ENCODE data around the gene SASH1. TPM values are rescaled to one million over a fixed set of nuclear protein-coding genes. Genes with fewer than 3 reads are reported as not detected.

Gene SASH1
- 100 to 1,000 TPM; 132 to 238 (median 160) TPM for total RNA-seq

GRCh38 chr6:148342350-148343046 lies at the start of gene SASH1:
TSS of gene SASH1 (plus strand) at chr6:148342838. CDS start at chr6:148343068, 230 bp downstream.
- H3K9me3 ChIP-seq, result no peaks in the 10 kb centered on the region
- H3K27me3 ChIP-seq, result no peaks in the 10 kb centered on the region
- peak within 1 kb of the TSS; percentile 51 to 77 (median 56) for H3K4me3 ChIP-seq
- WGBS, 2 donors, result 0% methylated on average over 34 to 39 of the region's 67 CpGs
- no peaks in the 10 kb centered on the region for H3K36me3 ChIP-seq
- peak; percentile 52 to 65 for DNase-seq (ENCODE audit: low spot score in 2 of 2)
- TF ChIP-seq CTCF (IDR thresholded peaks at IDR 0.05), result no peak
- TF ChIP-seq POLR2A (IDR thresholded peaks at IDR 0.05), result peak; percentile 47 to 61
- peak; percentile 39 to 84 for TF ChIP-seq EP300 (IDR thresholded peaks at IDR 0.05)
- peaks cover 0 to 54% (median 9%) of the 10 kb centered on the region in 4 donors for H3K4me1 ChIP-seq
- H3K27ac ChIP-seq, result peak within 1 kb of the TSS; percentile 80 to 93 (median 84)

GRCh38 chr6:148293181-148293995 lies 49.2 kb upstream of the SASH1 start:
- Histone ChIP-seq H3K4me1 (peaks cover 0 to 37% (median 7%) of the 10 kb centered on the region in 4 donors), H3K9me3 (no peaks in the 10 kb centered on the region), H3K4me3 (no peak overlapping the region), H3K27me3 (no peaks in the 10 kb centered on the region), H3K27ac (no peak overlapping the region), H3K36me3 (no peaks in the 10 kb centered on the region)
- no peak for DNase-seq (ENCODE audit: low spot score in 2 of 2)
- 67 to 73% methylated on average over 9 of the region's 9 CpGs for WGBS, 2 donors
- TF ChIP-seq EP300 (IDR thresholded peaks at IDR 0.05), result no peak
- TF ChIP-seq POLR2A (IDR thresholded peaks at IDR 0.05), result no peak
- no peak for TF ChIP-seq CTCF (IDR thresholded peaks at IDR 0.05)

GRCh38 chr6:148294059-148294458 lies 48.6 kb upstream of the SASH1 start:
- Histone ChIP-seq H3K27ac (peak overlapping the region in 1 of 4 donors; percentile 4), H3K36me3 (no peaks in the 10 kb centered on the region), H3K9me3 (no peaks in the 10 kb centered on the region), H3K4me3 (no peak overlapping the region), H3K4me1 (peaks cover 0 to 37% (median 7%) of the 10 kb centered on the region in 4 donors), H3K27me3 (no peaks in the 10 kb centered on the region)
- TF ChIP-seq POLR2A (IDR thresholded peaks at IDR 0.05) (no peak), CTCF (IDR thresholded peaks at IDR 0.05) (no peak), EP300 (IDR thresholded peaks at IDR 0.05) (no peak)
- DNase-seq (ENCODE audit: low spot score in 2 of 2), result no peak
- WGBS, 2 donors, result 79 to 85% methylated on average over 7 of the region's 7 CpGs

- peak overlapping the region in 1 of 4 donors; percentile 35 for H3K4me3 ChIP-seq
- H3K9me3 ChIP-seq, result no peaks in the 10 kb centered on the region
- no peaks in the 10 kb centered on the region for H3K36me3 ChIP-seq
- peaks cover 0 to 37% (median 7%) of the 10 kb centered on the region in 4 donors for H3K4me1 ChIP-seq
- no peak for TF ChIP-seq CTCF (IDR thresholded peaks at IDR 0.05)
- no peak for TF ChIP-seq POLR2A (IDR thresholded peaks at IDR 0.05)
- no peak for TF ChIP-seq EP300 (IDR thresholded peaks at IDR 0.05)
- WGBS, 2 donors, result 43 to 53% methylated on average over 7 of the region's 7 CpGs
- H3K27ac ChIP-seq, result peak overlapping the region in 3 of 4 donors; percentile 44 to 79 (median 61)
- no peak for DNase-seq (ENCODE audit: low spot score in 2 of 2)
- no peaks in the 10 kb centered on the region for H3K27me3 ChIP-seq
Measured at GRCh38 chr6:148295261-148295887, 47.3 kb upstream of the SASH1 start.

Measured in tibial nerve (tissue), 4 donors.